HG03378 (cell line): Measurements from ENCODE around the gene SEC22C.

Experiments
- ATAC-seq: cut with Tn5 transposase; IDR thresholded peaks from one replicate; pipeline ENCODE4 v1.9.1; 2021; ENCODE audit warnings: mild to moderate bottlenecking, moderate library complexity; ENCODE audit not compliant: unreplicated experiment

Gene SEC22C

DNA sequence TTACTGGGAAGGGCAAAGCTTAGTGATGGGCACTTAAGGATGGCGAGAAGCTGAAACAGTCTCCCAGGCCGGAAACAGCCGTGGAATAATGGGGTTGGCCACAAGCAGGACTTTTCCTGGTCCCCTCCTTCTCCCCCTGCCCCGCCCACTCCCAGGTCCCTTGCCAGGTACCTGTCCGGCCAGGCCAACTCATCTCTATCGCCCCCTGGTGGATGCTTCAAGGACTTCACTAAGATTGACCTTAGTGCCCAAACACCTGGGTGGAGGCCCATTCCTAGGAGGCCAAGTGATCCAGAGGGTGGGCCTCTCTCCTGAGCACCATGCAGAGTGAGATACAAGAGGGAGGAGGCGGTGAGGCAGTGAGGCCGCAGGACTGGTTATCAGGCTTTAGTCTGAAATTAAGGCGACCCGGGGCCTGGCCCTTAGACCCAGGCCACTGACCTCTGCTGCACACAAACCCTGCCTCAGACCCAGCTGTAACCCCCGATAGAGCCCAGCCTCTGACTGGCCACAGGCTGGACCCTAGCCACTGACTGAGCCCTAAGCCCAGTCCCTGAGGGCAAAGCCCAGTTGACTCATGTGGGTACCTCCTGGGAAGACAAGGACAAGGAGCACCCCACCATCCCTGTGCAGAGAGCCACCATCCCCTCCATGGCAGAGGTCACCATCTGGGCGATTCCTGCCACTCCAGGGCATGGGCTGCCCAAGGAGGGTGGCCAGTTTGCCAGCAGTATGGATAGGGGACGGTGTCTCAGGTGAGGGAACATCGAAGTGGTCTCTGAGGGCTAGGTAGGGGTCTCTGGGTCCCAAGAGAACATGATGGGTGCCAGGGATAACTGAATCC, 41.7 kb downstream of the SEC22C start:
- ATAC-seq = no peak

- no peak for ATAC-seq
Measured at GRCh38 chr3:42537350-42537749, 44.4 kb downstream of the SEC22C start.

DNA sequence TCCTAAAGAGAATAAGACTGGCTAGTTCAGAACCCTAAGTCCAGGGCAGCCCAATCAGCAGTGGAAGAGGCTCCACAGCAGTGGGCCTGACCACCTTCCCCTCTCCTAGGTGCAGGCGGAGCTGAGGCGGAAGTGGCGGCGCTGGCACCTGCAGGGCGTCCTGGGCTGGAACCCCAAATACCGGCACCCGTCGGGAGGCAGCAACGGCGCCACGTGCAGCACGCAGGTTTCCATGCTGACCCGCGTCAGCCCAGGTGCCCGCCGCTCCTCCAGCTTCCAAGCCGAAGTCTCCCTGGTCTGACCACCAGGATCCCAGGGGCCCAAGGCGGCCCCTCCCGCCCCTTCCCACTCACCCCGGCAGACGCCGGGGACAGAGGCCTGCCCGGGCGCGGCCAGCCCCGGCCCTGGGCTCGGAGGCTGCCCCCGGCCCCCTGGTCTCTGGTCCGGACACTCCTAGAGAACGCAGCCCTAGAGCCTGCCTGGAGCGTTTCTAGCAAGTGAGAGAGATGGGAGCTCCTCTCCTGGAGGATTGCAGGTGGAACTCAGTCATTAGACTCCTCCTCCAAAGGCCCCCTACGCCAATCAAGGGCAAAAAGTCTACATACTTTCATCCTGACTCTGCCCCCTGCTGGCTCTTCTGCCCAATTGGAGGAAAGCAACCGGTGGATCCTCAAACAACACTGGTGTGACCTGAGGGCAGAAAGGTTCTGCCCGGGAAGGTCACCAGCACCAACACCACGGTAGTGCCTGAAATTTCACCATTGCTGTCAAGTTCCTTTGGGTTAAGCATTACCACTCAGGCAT, 45.6 kb downstream of the SEC22C start:
- ATAC-seq = no peak

- no peak for ATAC-seq
Measured at GRCh38 chr3:42533161-42533897, 48.4 kb downstream of the SEC22C start.

GRCh38 chr3:42532229-42532628, 49.5 kb downstream of the SEC22C start:
- no peak for ATAC-seq

GRCh38 chr3:42531470-42531869, 50.3 kb downstream of the SEC22C start:
- ATAC-seq = no peak

GRCh38 chr3:42530073-42530472, 51.7 kb downstream of the SEC22C start:
- ATAC-seq = no peak

- no peak for ATAC-seq
Measured at GRCh38 chr3:42529468-42529867, 52.3 kb downstream of the SEC22C start.

DNA sequence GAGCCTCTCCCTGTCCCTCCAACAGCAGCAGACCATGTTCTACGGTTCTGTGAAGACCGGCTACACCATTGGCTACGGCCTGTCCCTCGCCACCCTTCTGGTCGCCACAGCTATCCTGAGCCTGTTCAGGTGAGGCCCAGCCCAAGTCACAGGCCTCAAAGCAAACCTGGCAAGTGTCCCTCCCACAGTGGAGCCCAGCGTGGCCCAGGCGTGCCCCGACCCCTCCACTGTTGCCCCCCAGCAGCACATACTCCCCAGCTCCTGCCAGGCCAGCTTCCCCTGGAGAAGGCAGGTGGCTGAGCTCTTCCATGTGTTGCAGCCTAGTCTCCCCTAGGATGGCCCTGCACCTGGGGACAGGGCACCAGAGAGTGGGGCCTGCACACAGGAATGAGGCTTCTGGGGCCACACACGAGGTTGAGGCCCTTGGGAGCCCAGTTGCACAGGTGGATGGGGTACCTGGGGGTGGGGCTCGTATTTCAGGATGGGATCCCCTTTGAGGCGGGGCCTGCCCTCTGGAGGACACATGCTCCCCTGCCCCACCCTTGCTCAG, 54.3 kb downstream of the SEC22C start:
- no peak for ATAC-seq

DNA sequence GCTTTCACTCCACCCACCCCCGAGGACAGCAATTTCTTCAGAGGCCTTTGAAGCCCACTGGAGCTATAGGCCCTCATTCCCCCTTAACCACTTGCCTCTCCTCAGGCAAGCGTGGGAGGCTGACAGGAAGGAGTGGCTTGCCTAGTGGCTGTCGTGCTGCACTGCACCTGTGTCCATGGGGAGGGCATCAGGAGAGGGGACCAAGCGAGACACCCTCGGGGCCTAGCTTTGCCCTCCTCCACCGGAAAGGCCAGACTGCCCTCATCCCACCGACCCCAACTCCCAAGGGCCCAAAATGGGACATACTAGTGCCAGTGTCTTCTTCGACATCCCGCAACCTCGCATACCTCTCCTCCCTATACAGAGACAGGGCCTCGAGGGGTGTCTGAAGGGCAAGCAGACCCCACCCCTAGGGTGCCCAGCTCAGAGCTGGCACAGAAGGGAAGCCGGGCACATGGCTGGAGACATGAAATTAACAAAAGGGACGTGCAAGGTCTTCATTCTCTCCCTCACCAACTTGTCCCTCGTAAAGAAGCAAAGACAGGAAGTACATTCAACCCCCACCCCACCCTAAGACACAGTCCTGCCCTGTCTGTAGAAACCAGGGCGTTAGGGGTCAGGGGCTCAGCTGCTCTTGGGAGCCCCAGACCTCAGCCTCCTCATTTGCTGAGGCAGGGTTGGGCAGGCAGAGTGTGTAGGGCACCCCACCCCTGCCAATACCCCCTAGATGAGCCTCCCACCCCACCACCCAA, 55.0 kb downstream of the SEC22C start:
- ATAC-seq = no peak

DNA sequence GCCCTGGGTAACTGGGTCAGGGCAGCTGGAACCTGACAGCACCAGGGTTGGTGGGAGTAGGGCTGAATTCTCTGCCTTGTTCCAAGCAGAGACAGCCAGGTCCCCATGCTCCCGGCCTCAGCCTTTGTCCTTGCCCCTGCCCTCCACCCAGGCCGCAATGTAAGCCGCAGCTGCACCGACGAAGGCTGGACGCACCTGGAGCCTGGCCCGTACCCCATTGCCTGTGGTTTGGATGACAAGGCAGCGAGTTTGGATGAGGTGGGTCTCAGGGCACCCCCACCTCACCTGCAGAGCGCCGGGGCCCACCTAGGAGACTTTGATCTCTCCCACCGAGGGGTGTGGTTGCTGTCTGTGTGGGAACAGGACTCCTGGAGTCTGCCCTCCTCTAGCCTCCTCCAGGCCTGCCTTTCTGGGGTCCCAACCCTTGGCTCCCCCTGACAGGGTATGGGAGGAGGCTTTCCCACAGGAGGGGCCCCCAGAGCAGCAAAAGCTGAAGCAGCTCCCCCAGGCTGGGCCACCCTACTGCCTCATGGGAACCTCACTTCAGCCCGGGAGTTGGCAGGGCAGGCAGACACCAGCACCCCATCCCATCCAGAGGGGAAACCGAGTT, 55.9 kb downstream of the SEC22C start:
- ATAC-seq = no peak

DNA sequence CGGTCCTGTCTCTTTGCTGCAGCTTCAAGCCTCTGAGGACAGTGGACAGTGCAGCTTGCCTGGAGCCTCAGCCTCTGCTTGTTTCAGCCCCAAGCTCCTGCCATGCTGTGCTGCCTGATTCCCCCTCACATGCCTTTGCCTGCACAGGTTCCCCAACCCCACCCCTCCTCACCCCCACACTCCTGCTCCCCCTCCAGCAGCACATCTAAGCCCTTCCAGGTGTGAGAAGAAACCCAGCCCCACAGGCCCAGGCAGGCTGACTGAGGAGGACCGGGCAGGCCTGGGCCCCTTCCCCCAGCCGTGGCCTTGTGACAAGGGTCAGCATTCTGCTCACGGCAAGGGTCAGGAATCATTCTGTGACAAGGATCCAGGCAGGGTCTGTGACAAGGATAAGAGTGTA, 56.6 kb downstream of the SEC22C start:
- no peak for ATAC-seq

GRCh38 chr3:42524751-42525150, 57.0 kb downstream of the SEC22C start:
- no peak for ATAC-seq

- ATAC-seq = no peak
Measured at GRCh38 chr3:42520906-42521305, 60.9 kb downstream of the SEC22C start.

DNA sequence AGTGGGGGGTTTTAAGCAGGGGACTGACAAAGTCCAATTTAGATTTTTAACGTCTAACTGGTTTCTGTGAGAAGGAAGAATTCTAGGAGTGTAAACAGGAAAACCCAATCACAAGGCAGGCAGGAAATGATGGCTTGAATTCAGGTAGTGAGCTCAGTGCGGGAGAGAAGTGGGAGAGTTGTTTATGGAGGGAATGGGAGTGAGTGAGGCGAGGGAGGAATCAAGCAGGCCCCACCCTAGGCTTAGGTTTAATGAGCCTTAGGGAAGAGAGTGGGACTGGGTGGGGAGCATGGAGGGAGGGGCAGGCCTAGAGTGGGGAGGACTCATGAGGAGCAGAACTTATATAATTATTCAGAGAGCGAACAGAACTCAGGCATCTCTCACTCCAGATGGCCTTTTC, 61.4 kb downstream of the SEC22C start:
- ATAC-seq = no peak

GRCh38 chr3:42519568-42519962, 62.2 kb downstream of the SEC22C start:
- no peak for ATAC-seq

DNA sequence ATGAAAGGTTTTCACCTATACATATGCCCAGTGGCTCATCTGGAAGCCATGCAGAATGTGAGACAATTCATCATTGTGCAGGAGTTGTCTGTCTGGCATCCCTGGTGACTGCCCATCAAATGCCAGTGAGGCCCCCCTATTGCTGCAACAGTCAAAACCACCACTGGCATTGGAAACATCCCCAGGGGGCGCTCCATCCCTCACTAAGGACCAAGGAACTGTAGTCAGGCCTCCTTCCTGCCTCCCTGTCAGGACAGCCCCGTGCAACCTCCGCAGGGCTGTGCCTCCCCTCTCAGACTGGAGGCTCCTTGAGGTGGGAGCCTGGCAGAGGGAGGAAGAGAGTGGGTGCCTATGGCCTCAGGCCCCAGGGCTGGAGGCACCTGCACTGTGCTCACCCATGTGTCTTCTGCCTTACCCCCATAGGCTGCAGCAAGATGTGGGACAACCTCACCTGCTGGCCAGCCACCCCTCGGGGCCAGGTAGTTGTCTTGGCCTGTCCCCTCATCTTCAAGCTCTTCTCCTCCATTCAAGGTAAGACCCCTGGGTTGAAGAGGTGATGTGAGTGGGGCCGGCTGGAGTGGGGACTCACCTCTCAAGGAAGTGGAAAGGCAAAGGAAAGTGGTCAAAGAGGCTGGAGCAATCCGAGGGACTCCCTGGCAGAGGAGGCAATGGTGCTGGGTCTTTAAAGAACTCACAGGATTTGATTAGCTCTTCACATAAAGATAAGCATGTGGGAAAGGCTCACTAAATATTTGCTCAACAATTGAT, 62.8 kb downstream of the SEC22C start:
- no peak for ATAC-seq

- no peak for ATAC-seq
Measured at GRCh38 chr3:42517117-42517516, 64.7 kb downstream of the SEC22C start.

DNA sequence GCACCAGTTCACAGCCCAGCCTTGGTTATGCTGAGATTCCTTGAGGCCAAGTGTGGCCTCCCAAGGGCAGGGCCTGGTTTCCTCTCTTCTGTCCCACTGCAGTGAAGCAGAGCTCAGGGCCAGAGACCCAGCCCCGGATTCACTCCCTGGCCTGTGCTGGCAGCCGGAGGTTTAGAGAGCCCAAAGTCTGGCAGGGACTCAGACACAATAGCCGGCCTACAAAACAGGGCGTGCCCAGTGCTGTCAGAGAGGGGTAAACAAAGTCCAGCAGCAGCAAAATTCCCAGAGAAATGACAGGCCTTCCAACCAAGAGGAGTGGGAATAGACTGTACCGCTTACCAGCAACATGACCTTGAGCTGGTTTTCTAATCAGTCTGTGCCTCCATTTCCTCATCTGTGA, 65.3 kb downstream of the SEC22C start:
- no peak for ATAC-seq
